Breast epithelium (tissue), 3 donors: ENCODE results near the gene STARD3.

ENCODE experiments used
- POLR2AphosphoS5 ChIP-seq, 3 donors: sonication (generic); formaldehyde crosslinking; IDR thresholded peaks; one replicate each; pipeline ENCODE4 v1.6.1; 2017; ENCODE audit warnings: antibody characterized with exemption in 3 of 3
- TF ChIP-seq, protein P1 (sequence below), 3 donors: fragments of 450-650 bp; IDR thresholded peaks; one replicate each; pipeline ENCODE4 v1.5.1; 2016 to 2017; ENCODE audit warnings: antibody characterized with exemption in 3 of 3, mild to moderate bottlenecking in 3 of 3, moderate library complexity in 3 of 3

DNA sequence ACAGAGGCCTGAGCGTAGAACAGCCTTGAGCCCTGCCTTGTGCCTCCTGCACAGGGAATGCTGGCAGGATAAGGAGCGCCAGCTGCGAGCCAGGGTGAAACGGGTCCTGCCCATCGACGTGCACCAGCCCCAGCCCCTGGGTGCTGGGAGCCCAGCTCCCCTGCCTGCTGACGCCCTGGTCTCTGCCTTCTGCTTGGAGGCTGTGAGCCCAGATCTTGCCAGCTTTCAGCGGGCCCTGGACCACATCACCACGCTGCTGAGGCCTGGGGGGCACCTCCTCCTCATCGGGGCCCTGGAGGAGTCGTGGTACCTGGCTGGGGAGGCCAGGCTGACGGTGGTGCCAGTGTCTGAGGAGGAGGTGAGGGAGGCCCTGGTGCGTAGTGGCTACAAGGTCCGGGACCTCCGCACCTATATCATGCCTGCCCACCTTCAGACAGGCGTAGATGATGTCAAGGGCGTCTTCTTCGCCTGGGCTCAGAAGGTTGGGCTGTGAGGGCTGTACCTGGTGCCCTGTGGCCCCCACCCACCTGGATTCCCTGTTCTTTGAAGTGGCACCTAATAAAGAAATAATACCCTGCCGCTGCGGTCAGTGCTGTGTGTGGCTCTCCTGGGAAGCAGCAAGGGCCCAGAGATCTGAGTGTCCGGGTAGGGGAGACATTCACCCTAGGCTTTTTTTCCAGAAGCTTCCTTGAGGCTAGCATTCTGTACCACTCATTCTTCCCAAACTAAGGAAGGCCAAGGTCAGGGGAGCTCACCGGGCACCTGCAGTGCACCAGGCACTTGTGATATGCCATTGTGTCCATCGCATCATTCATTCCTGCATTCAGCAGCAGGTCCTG, 33.2 kb downstream of the STARD3 start:
- no peak for TF ChIP-seq POLR2AphosphoS5 (IDR thresholded peaks at IDR 0.05)
- TF ChIP-seq, protein P1, sequence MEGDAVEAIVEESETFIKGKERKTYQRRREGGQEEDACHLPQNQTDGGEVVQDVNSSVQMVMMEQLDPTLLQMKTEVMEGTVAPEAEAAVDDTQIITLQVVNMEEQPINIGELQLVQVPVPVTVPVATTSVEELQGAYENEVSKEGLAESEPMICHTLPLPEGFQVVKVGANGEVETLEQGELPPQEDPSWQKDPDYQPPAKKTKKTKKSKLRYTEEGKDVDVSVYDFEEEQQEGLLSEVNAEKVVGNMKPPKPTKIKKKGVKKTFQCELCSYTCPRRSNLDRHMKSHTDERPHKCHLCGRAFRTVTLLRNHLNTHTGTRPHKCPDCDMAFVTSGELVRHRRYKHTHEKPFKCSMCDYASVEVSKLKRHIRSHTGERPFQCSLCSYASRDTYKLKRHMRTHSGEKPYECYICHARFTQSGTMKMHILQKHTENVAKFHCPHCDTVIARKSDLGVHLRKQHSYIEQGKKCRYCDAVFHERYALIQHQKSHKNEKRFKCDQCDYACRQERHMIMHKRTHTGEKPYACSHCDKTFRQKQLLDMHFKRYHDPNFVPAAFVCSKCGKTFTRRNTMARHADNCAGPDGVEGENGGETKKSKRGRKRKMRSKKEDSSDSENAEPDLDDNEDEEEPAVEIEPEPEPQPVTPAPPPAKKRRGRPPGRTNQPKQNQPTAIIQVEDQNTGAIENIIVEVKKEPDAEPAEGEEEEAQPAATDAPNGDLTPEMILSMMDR (IDR thresholded peaks at IDR 0.05), result no peak
